ENCODE results near the gene PHACTR1.

- no peak for TF ChIP-seq CTCF (IDR thresholded peaks at IDR 0.05; ENCODE audit: low read depth, low read length, missing input control)
- no peak for TF ChIP-seq NR2F2 (IDR thresholded peaks at IDR 0.05)
- no peak for TF ChIP-seq ATF3 (IDR thresholded peaks at IDR 0.05)
- TF ChIP-seq FOXA1 (IDR thresholded peaks at IDR 0.05): no peak
- TF ChIP-seq SP1 (IDR thresholded peaks at IDR 0.05): no peak
- no peak for TF ChIP-seq MAX (IDR thresholded peaks at IDR 0.05)
- no peak for TF ChIP-seq TAF1 (conservative IDR thresholded peaks at IDR 0.05)
- no peak for TF ChIP-seq ZBTB33 (IDR thresholded peaks at IDR 0.05)
- no peak for TF ChIP-seq GABPA (IDR thresholded peaks at IDR 0.05 in 1 of 2, conservative IDR thresholded peaks at IDR 0.05 in 1 of 2)
- TF ChIP-seq RAD21 (IDR thresholded peaks at IDR 0.05): no peak
- no peak for TF ChIP-seq YY1 (IDR thresholded peaks at IDR 0.05)
- no peak for TF ChIP-seq JUND (IDR thresholded peaks at IDR 0.05)
- no peak for TF ChIP-seq REST (IDR thresholded peaks at IDR 0.05)
These were observed 545.0 kb downstream of the PHACTR1 start for GRCh38 chr6:13261464-13261994.

All from liver (tissue), 3 donors.